Measurements from ENCODE around the gene NR1I3. TPM values are rescaled to one million over a fixed set of nuclear protein-coding genes. Genes with fewer than 3 reads are reported as not detected.

Gene NR1I3
- total and polyA plus RNA-seq, 2 of the 13 experiments (the other 11 are each of a cell fraction or from before 2014, with no cell fraction given): 0.62 to 0.95 TPM

DNA sequence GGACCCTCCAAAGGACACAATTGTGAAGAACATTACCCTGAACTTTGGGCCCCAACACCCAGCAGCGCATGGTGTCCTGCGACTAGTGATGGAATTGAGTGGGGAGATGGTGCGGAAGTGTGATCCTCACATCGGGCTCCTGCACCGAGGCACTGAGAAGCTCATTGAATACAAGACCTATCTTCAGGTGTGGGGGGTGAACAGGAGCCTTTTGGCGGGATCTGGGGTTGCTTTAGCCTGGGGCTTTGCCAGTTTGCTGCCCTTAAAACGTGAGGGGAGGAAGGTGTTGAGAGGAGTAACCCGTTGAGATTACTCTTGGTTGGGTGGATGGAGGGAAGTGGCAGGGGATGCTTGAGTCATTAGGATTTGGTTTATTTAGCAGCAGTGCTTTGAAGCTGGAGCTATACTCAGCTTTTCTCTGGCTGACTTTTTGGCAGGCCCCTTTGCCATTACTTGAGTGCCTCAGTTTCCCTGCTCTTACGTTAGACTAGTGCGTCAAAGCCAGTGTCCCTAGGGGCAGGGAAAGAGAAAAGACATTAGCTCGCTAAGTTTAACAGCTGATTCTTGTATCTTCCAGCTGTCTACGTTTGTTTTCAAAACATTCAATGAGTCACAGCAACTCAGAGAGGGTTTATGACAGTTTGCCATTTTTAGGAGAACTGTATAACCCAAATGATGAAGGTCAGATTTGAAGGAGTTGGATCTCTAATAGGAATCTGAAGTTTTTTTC is 31.4 kb downstream of the NR1I3 start:
- H4K20me1 ChIP-seq (ENCODE audit: insufficient read depth, low read length): no peaks in the 10 kb centered on the region
- peaks cover 14 to 69% of the 10 kb centered on the region in 2 experiments for H3K36me3 ChIP-seq (replicated peaks in 1 of 2; ENCODE audit: control insufficient read depth in 1 of 2, insufficient read depth in 2 of 2, low read length in 2 of 2)
- H3K27me3 ChIP-seq (ENCODE audit: control insufficient read depth in 1 of 2, insufficient read depth in 2 of 2, low read length in 2 of 2): no peaks in the 10 kb centered on the region; a peak in 1 of 5 replicates
- DNase-seq (ENCODE audit: low spot score) (no peak), ATAC-seq (no peak), FAIRE-seq (no peak)
- peaks cover 25% of the 10 kb centered on the region for H3K79me2 ChIP-seq (ENCODE audit: insufficient read depth, low read length)
- H3K4me3 ChIP-seq (replicated peaks in 1 of 3; ENCODE audit: insufficient read depth in 1 of 3, low read depth in 2 of 3, low read length in 3 of 3): no peak overlapping the region
- H3K4me2 ChIP-seq (ENCODE audit: low read depth, low read length): no peak overlapping the region
- BruUV-seq (replicated peaks): no TSS peak
- POLR2A ChIA-PET: interaction anchor here (13.8 kb wide), 1 partner anchor 15 kb away, joined by 357 read pairs; the partner anchor contains the start of genes APOA2 and TOMM40L
- no peak overlapping the region for H2AFZ ChIP-seq (ENCODE audit: low read length)
- peaks cover 51% of the 10 kb centered on the region for H3K4me1 ChIP-seq (ENCODE audit: insufficient read depth, low read length)
- no peaks in the 10 kb centered on the region for H3K9me3 ChIP-seq (ENCODE audit: low read length)
- WGBS (ENCODE audit: low lambda C conversion rate): 96% methylated on average over 12 of the region's 12 CpGs
- H3K27ac ChIP-seq (ENCODE audit: extremely low read length, insufficient read depth, low read length): no peak overlapping the region
- intact Hi-C loops (cut with micrococcal nuclease; ENCODE audit: unreplicated experiment) (no loop called here), in situ Hi-C loops (cut with HindIII; ENCODE audit: extremely low pct_ligation_motif_present, low pct_unique_long_range_greater_than_20kb) (no loop called here)
- H3K9ac ChIP-seq (ENCODE audit: insufficient read depth, low read depth, low read length): no peak overlapping the region
- CTCF ChIA-PET (ENCODE audit: low intra/inter-chr PET ratio, low total read pairs): no interaction called here
- TF ChIP-seq TBP (CRISPR knock-in tag; IDR thresholded peaks at IDR 0.05): no peak
- TF ChIP-seq SOX13 (IDR thresholded peaks at IDR 0.05): no peak
- TF ChIP-seq SOX13 (CRISPR knock-in tag; conservative IDR thresholded peaks at IDR 0.05 in 1 of 2, IDR thresholded peaks at IDR 0.05 in 1 of 2): no peak
- TF ChIP-seq NAIF1 (CRISPR knock-in tag; IDR thresholded peaks at IDR 0.05; ENCODE audit: borderline replicate concordance): no peak
- no peak for TF ChIP-seq BRD4 (CRISPR knock-in tag; IDR thresholded peaks at IDR 0.05)
- TF ChIP-seq ZNF546 (CRISPR knock-in tag; conservative IDR thresholded peaks at IDR 0.05): no peak
- TF ChIP-seq NFYC (CRISPR knock-in tag; IDR thresholded peaks at IDR 0.05): no peak
- TF ChIP-seq, protein P1, sequence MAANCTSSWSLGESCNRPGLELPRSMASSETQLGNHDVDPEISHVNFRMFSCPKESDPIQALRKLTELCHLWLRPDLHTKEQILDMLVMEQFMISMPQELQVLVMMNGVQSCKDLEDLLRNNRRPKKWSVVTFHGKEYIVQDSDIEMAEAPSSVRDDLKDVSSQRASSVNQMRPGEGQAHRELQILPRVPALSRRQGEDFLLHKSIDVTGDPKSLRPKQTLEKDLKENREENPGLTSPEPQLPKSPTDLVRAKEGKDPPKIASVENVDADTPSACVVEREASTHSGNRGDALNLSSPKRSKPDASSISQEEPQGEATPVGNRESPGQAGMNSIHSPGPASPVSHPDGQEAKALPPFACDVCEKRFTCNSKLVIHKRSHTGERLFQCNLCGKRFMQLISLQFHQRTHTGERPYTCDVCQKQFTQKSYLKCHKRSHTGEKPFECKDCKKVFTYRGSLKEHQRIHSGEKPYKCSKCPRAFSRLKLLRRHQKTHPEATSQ (CRISPR knock-in tag; IDR thresholded peaks at IDR 0.05; ENCODE audit: borderline replicate concordance): no peak
